Osteoblast (primary cell): ENCODE measurements around the gene MAP3K12. TPM values are rescaled to one million over a fixed set of nuclear protein-coding genes. Genes with fewer than 3 reads are reported as not detected.

Experiments used
- DNase-seq: peaks from one replicate; pipeline ENCODE4 v3.0.0; 2011; ENCODE audit warnings: low spot score, mixed read lengths; ENCODE audit not compliant: insufficient read length; ENCODE audit errors: missing footprints
- H2AFZ ChIP-seq: 2 replicates; pipeline ENCODE4 v1.6.0; 2011; ENCODE audit warnings: mild to moderate bottlenecking, low read length
- H3K27ac ChIP-seq: 2 replicates; pipeline ENCODE4 v1.5.1; 2011; ENCODE audit warnings: mild to moderate bottlenecking, low read depth, low read length, moderate library complexity
- H3K27me3 ChIP-seq: 2 replicates; pipeline ENCODE4 v1.6.0; 2012; ENCODE audit warnings: mild to moderate bottlenecking, control low read depth, inconsistent platforms, low read length, moderate library complexity; ENCODE audit not compliant: insufficient read depth
- H3K36me3 ChIP-seq: 2 replicates; pipeline ENCODE4 v1.5.1; 2011; ENCODE audit warnings: mild to moderate bottlenecking, low read length, control low read depth, moderate library complexity; ENCODE audit not compliant: insufficient read depth
- H3K4me1 ChIP-seq: 2 replicates; pipeline ENCODE4 v1.5.1; 2011; ENCODE audit warnings: mild to moderate bottlenecking, low read length, control low read depth, moderate library complexity; ENCODE audit not compliant: insufficient read depth
- H3K4me2 ChIP-seq: 2 replicates; pipeline ENCODE4 v1.6.0; 2011; ENCODE audit warnings: mild to moderate bottlenecking, low read length; ENCODE audit not compliant: insufficient read depth
- H3K4me3 ChIP-seq: fragments of 200-600 bp; sonication (generic); 3 replicates; pipeline ENCODE4 v1.5.1; 2012; ENCODE audit warnings: mild to moderate bottlenecking, low read length, inconsistent platforms; ENCODE audit not compliant: insufficient read depth
- H3K79me2 ChIP-seq: 2 replicates; pipeline ENCODE4 v1.6.0; 2012; ENCODE audit warnings: mild to moderate bottlenecking, low read length, control low read depth, inconsistent platforms; ENCODE audit not compliant: insufficient read depth
- H3K9me3 ChIP-seq: 2 replicates; pipeline ENCODE4 v1.5.1; 2011; ENCODE audit warnings: low read depth, low read length, control low read depth
- H4K20me1 ChIP-seq: 2 replicates; pipeline ENCODE4 v1.6.0; 2012; ENCODE audit warnings: mild to moderate bottlenecking, low read length, control low read depth; ENCODE audit not compliant: insufficient read depth
- total RNA-seq: library from RNA; depleted of rRNA; stranded (reverse); fragments of >200 nt; gene quantifications from 2 replicates; pipeline ENCODE4 v1.2.3, GENCODE V29; 2012
- TF ChIP-seq, protein P1 (sequence below): IDR thresholded peaks from 2 replicates; pipeline ENCODE4 v1.5.1; 2011; ENCODE audit warnings: mild to moderate bottlenecking, low read depth, low read length, moderate library complexity; ENCODE audit errors: extremely low read depth

The MAP3K12 gene
- total RNA-seq, 1 donor = 49.6 TPM

DNA sequence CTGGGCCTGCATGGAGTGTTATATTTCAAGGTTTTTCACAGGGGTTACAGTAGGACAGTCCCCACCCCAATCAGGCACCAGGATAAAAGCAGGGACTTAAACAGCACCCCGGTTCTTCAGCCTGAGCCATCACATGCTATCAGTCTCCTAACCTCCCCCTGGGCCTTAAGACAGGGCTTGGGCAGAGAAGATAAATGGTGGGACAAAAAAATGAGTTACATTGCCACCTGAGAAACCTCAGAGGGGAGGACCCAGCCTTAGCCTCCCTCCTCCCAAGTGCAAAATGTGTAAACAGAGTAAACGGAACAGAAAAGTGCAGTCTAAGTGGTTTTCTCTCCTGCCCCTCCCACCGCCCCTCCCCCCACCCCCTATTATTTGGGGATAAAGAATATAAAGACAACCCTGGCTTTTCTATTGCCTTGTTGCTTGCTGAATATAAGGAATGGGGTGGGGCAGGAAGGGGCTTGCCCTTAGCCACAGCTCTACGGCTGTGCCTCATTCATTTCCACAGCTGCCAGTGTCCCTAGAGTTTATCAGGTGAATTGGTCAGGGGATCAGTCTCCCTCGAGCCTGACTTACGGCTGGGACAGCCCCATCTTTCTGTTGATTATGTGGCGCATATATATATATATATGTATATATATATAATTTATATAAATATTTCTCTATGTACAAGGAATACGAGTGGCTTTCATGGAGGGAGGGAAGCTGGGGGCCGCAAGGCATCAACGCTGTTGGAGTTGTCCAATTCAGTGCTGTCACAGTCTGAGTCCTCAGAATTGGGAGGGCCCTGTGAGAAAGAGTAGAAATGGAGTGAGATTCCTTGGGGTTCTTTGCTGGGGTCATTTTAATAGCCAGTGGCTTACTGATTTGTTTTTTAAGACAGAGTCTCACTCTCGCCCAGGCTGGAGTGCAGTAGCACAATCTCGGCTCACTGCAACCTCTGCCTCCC is 18.5 kb downstream of the MAP3K12 start:
- H3K27me3 ChIP-seq = no peaks in the 10 kb centered on the region
- H3K9me3 ChIP-seq = no peaks in the 10 kb centered on the region
- TF ChIP-seq, protein P1, sequence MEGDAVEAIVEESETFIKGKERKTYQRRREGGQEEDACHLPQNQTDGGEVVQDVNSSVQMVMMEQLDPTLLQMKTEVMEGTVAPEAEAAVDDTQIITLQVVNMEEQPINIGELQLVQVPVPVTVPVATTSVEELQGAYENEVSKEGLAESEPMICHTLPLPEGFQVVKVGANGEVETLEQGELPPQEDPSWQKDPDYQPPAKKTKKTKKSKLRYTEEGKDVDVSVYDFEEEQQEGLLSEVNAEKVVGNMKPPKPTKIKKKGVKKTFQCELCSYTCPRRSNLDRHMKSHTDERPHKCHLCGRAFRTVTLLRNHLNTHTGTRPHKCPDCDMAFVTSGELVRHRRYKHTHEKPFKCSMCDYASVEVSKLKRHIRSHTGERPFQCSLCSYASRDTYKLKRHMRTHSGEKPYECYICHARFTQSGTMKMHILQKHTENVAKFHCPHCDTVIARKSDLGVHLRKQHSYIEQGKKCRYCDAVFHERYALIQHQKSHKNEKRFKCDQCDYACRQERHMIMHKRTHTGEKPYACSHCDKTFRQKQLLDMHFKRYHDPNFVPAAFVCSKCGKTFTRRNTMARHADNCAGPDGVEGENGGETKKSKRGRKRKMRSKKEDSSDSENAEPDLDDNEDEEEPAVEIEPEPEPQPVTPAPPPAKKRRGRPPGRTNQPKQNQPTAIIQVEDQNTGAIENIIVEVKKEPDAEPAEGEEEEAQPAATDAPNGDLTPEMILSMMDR = no peak
- H3K27ac ChIP-seq = peak overlapping the region; percentile 60
- H3K4me3 ChIP-seq = no peak overlapping the region
- H3K4me2 ChIP-seq = no peak overlapping the region
- peaks cover 96% of the 10 kb centered on the region for H3K36me3 ChIP-seq
- H2AFZ ChIP-seq = no peak overlapping the region
- H4K20me1 ChIP-seq = peaks cover 68% of the 10 kb centered on the region
- DNase-seq = peak; percentile 66
- H3K79me2 ChIP-seq = peaks cover 36% of the 10 kb centered on the region
- peaks cover 58% of the 10 kb centered on the region for H3K4me1 ChIP-seq

DNA sequence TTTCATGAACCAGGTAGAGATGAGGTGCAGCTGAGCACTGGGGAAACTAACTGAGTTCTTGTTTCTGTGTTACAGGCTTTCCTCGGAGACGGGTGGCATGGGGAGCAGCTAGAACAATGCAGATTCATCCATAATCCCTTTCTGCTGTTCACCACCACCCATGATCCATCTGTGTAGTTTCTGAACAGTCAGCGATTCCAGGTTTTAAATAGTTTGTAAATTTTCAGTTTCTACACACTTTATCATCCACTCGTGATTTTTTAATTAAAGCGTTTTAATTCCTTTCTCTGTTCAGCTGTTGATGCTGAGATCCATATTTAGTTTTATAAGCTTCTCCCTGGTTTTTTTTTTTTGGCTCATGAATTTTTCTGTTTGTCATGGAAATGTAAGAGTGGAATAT is 19.9 kb downstream of the MAP3K12 start:
- H3K27me3 ChIP-seq = no peaks in the 10 kb centered on the region
- peaks cover 78% of the 10 kb centered on the region for H4K20me1 ChIP-seq
- no peaks in the 10 kb centered on the region for H3K9me3 ChIP-seq
- no peak overlapping the region for H3K4me2 ChIP-seq
- DNase-seq = no peak
- H3K27ac ChIP-seq = peak overlapping the region; percentile 60
- no peak overlapping the region for H3K4me3 ChIP-seq
- peaks cover 69% of the 10 kb centered on the region for H3K4me1 ChIP-seq
- no peak overlapping the region for H2AFZ ChIP-seq
- H3K36me3 ChIP-seq = peaks cover 97% of the 10 kb centered on the region
- peaks cover 49% of the 10 kb centered on the region for H3K79me2 ChIP-seq
- TF ChIP-seq, protein P1 = no peak

DNA sequence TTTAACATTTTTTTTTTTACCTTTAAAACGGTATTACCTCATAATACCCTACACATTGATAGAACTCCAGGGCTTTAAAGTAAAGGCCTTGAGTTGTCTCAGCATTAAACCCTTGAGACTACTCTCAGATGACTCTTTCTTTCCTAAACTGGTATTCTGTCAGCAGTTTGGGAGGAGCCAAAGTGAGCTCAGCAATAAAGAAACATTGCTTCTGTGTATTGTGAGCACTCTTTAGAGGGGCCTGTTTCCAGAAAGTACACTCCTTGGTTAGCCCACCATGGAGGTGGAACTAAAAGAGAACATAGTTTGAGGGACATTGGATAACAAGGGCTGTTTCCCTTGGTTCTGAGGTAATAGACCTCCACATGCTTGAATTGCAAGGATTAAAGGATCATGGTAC is 20.4 kb downstream of the MAP3K12 start:
- Histone ChIP-seq H3K27me3 (no peaks in the 10 kb centered on the region), H3K36me3 (peaks cover 97% of the 10 kb centered on the region), H3K4me1 (peaks cover 70% of the 10 kb centered on the region), H3K79me2 (peaks cover 54% of the 10 kb centered on the region), H3K4me2 (no peak overlapping the region), H3K9me3 (no peaks in the 10 kb centered on the region), H2AFZ (no peak overlapping the region), H3K4me3 (no peak overlapping the region), H4K20me1 (peaks cover 82% of the 10 kb centered on the region), H3K27ac (peak overlapping the region; percentile 60)
- DNase-seq = peak; percentile 49
- TF ChIP-seq, protein P1 = no peak

DNA sequence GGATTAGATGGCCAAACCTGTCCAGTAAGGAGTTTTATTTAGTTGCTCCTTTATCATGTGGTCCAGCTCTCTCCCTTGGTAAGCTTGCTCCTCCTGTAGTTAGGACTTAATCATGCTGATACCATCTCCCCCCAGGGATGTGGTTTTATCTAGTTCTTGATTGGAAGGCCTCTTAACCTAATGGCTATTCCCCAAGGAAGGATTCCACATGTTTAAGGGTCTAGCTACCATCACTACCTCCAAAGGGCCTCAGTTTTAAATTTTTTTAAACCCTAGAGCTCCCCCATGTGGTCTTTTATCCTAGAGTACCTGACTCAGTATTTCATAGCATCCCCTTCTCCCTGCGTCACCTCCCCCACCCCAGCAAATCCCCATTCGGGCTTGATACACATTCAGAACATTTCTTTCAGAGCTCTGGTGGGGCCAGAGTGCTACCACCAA is 22.5 kb downstream of the MAP3K12 start:
- TF ChIP-seq, protein P1 = peak; percentile 45
- H3K4me1 ChIP-seq = peaks cover 86% of the 10 kb centered on the region
- peaks cover 94% of the 10 kb centered on the region for H3K36me3 ChIP-seq
- H4K20me1 ChIP-seq = peaks cover 87% of the 10 kb centered on the region
- H3K27me3 ChIP-seq = no peaks in the 10 kb centered on the region
- H3K79me2 ChIP-seq = peaks cover 68% of the 10 kb centered on the region
- DNase-seq = peak; percentile 32
- H3K9me3 ChIP-seq = no peaks in the 10 kb centered on the region
- H3K4me2 ChIP-seq = no peak overlapping the region
- H2AFZ ChIP-seq = no peak overlapping the region
- H3K4me3 ChIP-seq = no peak overlapping the region
- H3K27ac ChIP-seq = peak overlapping the region; percentile 2
